Hepatocyte (in vitro differentiated cells): ENCODE data around the gene LGR4. TPM values are rescaled to one million over a fixed set of nuclear protein-coding genes. Genes with fewer than 3 reads are reported as not detected.

Experiments used
- DNase-seq: peaks from one replicate; pipeline ENCODE4 v3.0.0-alpha.2; 2016; ENCODE audit warnings: low spot score
- H2AFZ ChIP-seq: fragments of 200-600 bp; sonication (generic); 2 replicates; pipeline ENCODE4 v1.6.0; 2016; ENCODE audit warnings: antibody characterized with exemption, mild to moderate bottlenecking
- H3K27ac ChIP-seq: fragments of 200-600 bp; sonication (generic); 2 replicates; pipeline ENCODE4 v1.5.1; 2016; ENCODE audit warnings: mild to moderate bottlenecking
- H3K27me3 ChIP-seq: fragments of 200-600 bp; sonication (generic); 2 replicates; pipeline ENCODE4 v1.6.1; 2016
- H3K36me3 ChIP-seq: fragments of 200-600 bp; sonication (generic); replicated peaks from 2 replicates; pipeline ENCODE4 v1.5.1; 2016; ENCODE audit warnings: low read depth; ENCODE audit not compliant: insufficient read depth
- H3K4me1 ChIP-seq: fragments of 200-600 bp; sonication (generic); 2 replicates; pipeline ENCODE4 v1.5.1; 2016; ENCODE audit warnings: mild to moderate bottlenecking, moderate library complexity; ENCODE audit not compliant: insufficient read depth
- H3K4me2 ChIP-seq: fragments of 200-600 bp; sonication (generic); 2 replicates; pipeline ENCODE4 v1.6.0; 2016
- H3K4me3 ChIP-seq: fragments of 200-600 bp; sonication (generic); 2 replicates; pipeline ENCODE4 v1.5.1; 2016; ENCODE audit warnings: mild to moderate bottlenecking
- H3K79me2 ChIP-seq: fragments of 200-600 bp; sonication (generic); 2 replicates; pipeline ENCODE4 v1.6.0; 2017; ENCODE audit warnings: mild to moderate bottlenecking
- H3K9me2 ChIP-seq: fragments of 200-600 bp; sonication (generic); replicated peaks from 2 replicates; pipeline ENCODE4 v1.6.0; 2017; ENCODE audit warnings: mild to moderate bottlenecking; ENCODE audit not compliant: insufficient read depth
- H3K9me3 ChIP-seq: fragments of 200-600 bp; sonication (generic); 2 replicates; pipeline ENCODE4 v1.5.1; 2016; ENCODE audit warnings: low read depth, mild to moderate bottlenecking
- H4K20me1 ChIP-seq: fragments of 200-600 bp; sonication (generic); 2 replicates; pipeline ENCODE4 v1.6.0; 2016; ENCODE audit warnings: mild to moderate bottlenecking; ENCODE audit not compliant: insufficient read depth, poor library complexity, severe bottlenecking
- EZH2 ChIP-seq: fragments of 200-600 bp; sonication (generic); IDR thresholded peaks from 2 replicates; pipeline ENCODE4 v1.6.1; 2016; ENCODE audit warnings: antibody characterized with exemption, mild to moderate bottlenecking, borderline replicate concordance
- EZH2phosphoT487 ChIP-seq: fragments of 200-600 bp; sonication (generic); IDR thresholded peaks from one replicate; pipeline ENCODE4 v1.6.1; 2018; ENCODE audit warnings: antibody characterized with exemption, mild to moderate bottlenecking, low read depth, moderate library complexity; ENCODE audit not compliant: unreplicated experiment, severe bottlenecking
- WGBS: methylation state at CpG from one replicate; pipeline ENCODE4 v1.1.6; 2016; ENCODE audit warnings: low lambda C conversion rate; ENCODE audit errors: missing lambda C conversion rate; 5-methylcytosine and 5-hydroxymethylcytosine counted together
- polyA plus RNA-seq: library from polyadenylated mRNA; unstranded; fragments of >200 nt; fragmentation: Nextera tagmentation; extraction: Ambion mirVana; gene quantifications from 2 replicates; pipeline ENCODE4 v1.2.1, GENCODE V29; 2016
- total RNA-seq: library from RNA; depleted of rRNA; stranded (reverse); fragments of >200 nt; gene quantifications from 2 replicates; pipeline ENCODE4 v1.2.3, GENCODE V29; 2014
- TF ChIP-seq, protein P1 (sequence below): fragments of 200-600 bp; sonication (generic); IDR thresholded peaks from 2 replicates; pipeline ENCODE4 v1.5.1; 2016; ENCODE audit warnings: antibody characterized with exemption, mild to moderate bottlenecking; ENCODE audit not compliant: poor library complexity

Gene LGR4
- total and polyA plus RNA-seq, 2 experiments from 2014 or later: 27.2 to 115 TPM

DNA sequence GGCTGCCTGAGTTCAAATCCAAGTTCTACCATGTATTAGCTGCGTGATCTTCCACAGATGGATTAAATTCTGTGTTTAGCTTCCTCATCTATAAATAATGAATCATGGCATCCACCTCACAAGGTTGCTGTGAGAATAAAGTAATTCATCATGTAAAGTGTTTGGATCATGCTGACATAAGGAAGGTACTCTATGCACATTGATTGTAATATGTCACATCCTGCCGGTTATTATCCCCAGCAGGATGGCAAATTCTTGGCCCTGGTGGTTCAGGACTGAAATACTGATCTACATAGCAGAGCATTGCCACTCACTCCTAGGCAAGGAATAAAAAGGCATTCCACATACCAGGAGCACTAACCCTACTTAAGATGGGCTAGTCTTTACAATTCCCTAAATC lies 40.8 kb downstream of the LGR4 start:
- Histone ChIP-seq H3K4me2 (no peak overlapping the region), H4K20me1 (peaks cover 30% of the 10 kb centered on the region), H3K4me1 (peaks cover 7% of the 10 kb centered on the region), H3K27ac (no peak overlapping the region), H2AFZ (no peak overlapping the region), H3K79me2 (peaks cover 97% of the 10 kb centered on the region), H3K36me3 (no peaks in the 10 kb centered on the region), H3K4me3 (no peak overlapping the region), H3K9me2 (no peaks in the 10 kb centered on the region), H3K27me3 (no peaks in the 10 kb centered on the region), H3K9me3 (no peaks in the 10 kb centered on the region)
- TF ChIP-seq EZH2 (no peak), EZH2phosphoT487 (no peak)
- TF ChIP-seq, protein P1, sequence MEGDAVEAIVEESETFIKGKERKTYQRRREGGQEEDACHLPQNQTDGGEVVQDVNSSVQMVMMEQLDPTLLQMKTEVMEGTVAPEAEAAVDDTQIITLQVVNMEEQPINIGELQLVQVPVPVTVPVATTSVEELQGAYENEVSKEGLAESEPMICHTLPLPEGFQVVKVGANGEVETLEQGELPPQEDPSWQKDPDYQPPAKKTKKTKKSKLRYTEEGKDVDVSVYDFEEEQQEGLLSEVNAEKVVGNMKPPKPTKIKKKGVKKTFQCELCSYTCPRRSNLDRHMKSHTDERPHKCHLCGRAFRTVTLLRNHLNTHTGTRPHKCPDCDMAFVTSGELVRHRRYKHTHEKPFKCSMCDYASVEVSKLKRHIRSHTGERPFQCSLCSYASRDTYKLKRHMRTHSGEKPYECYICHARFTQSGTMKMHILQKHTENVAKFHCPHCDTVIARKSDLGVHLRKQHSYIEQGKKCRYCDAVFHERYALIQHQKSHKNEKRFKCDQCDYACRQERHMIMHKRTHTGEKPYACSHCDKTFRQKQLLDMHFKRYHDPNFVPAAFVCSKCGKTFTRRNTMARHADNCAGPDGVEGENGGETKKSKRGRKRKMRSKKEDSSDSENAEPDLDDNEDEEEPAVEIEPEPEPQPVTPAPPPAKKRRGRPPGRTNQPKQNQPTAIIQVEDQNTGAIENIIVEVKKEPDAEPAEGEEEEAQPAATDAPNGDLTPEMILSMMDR: no peak
- DNase-seq: no peak
- 96% methylated on average over 2 of the region's 2 CpGs for WGBS

GRCh38 chr11:27429761-27430393 lies 42.7 kb downstream of the LGR4 start:
- Histone ChIP-seq H4K20me1 (peaks cover 24% of the 10 kb centered on the region), H2AFZ (no peak overlapping the region), H3K9me3 (no peaks in the 10 kb centered on the region), H3K79me2 (peaks cover 97% of the 10 kb centered on the region), H3K27me3 (no peaks in the 10 kb centered on the region), H3K4me3 (no peak overlapping the region), H3K9me2 (no peaks in the 10 kb centered on the region), H3K27ac (peak overlapping the region; percentile 1), H3K4me1 (peaks cover 5% of the 10 kb centered on the region), H3K4me2 (no peak overlapping the region), H3K36me3 (no peaks in the 10 kb centered on the region)
- TF ChIP-seq EZH2 (no peak), EZH2phosphoT487 (no peak)
- TF ChIP-seq, protein P1: no peak
- WGBS: 63% methylated on average over 5 of the region's 5 CpGs
- no peak for DNase-seq

DNA sequence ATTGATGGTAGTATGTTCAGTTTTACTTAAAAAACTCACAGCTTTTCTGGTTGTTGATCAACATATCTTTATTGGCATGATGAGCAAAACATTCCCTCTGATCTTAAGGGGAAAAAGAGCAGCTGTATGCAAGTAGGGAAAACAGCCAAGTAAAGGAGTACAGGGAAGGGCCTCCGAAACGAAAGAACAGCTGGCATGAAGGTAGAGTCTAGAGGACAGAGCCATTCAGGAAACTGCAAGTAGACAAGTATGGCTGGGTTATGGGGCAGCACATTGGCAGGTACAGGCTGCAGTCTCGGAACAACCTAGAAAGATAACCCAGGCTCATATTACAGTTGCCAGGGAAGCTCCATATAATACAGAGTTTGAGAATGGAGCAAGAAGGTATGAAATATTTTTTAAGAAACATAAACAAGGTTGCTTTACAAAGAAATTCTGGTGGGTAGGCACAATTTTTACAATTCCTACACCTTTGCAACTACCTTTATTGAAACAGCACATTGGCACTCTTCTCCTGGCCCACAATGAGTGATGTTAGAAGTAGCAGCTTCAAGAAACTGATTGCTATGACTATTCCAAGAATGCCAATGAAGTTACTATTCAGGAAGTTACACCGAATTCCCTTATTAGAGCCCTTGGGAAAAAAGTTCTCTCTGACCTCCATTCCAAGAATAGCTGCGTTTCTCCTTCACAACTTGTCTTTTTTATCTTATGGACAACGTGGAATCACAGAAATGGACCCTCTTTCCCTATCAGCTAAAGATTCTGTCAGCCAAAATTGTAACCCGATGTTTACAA lies 45.2 kb downstream of the LGR4 start:
- no peaks in the 10 kb centered on the region for H3K9me2 ChIP-seq
- H3K4me1 ChIP-seq: peaks cover 13% of the 10 kb centered on the region
- TF ChIP-seq, protein P1: no peak
- TF ChIP-seq EZH2 (no peak), EZH2phosphoT487 (no peak)
- no peaks in the 10 kb centered on the region for H3K36me3 ChIP-seq
- H4K20me1 ChIP-seq: peaks cover 19% of the 10 kb centered on the region
- WGBS: 85% methylated on average over 7 of the region's 7 CpGs
- H3K79me2 ChIP-seq: peaks cover 97% of the 10 kb centered on the region
- no peak overlapping the region for H3K4me2 ChIP-seq
- H3K27me3 ChIP-seq: no peaks in the 10 kb centered on the region
- no peak for DNase-seq
- H2AFZ ChIP-seq: no peak overlapping the region
- H3K9me3 ChIP-seq: no peaks in the 10 kb centered on the region
- no peak overlapping the region for H3K27ac ChIP-seq
- H3K4me3 ChIP-seq: no peak overlapping the region
